Activated CD4-positive, CD25-positive, alpha-beta regulatory T cell (primary cell): Measurements from ENCODE around the gene FGF12.

Experiments
- DNase-seq, 4 experiments: peaks; one replicate each; lab custom pipeline; 2025; lab: John Stamatoyannopoulos, UW

FGF12 gene

GRCh38 chr3:192409838-192410683, 317.3 kb downstream of the FGF12 start:
- DNase-seq = no peak

- DNase-seq = no peak
Observed at GRCh38 chr3:192409201-192409837, 318.0 kb downstream of the FGF12 start.

GRCh38 chr3:192408647-192409200, 318.6 kb downstream of the FGF12 start:
- no peak for DNase-seq

GRCh38 chr3:192408007-192408646, 319.2 kb downstream of the FGF12 start:
- DNase-seq = no peak

GRCh38 chr3:192399767-192400166, 327.6 kb downstream of the FGF12 start:
- DNase-seq = no peak

GRCh38 chr3:192397012-192397411, 330.3 kb downstream of the FGF12 start:
- DNase-seq = no peak

GRCh38 chr3:192395506-192395905, 331.8 kb downstream of the FGF12 start:
- DNase-seq = no peak

GRCh38 chr3:192392986-192393385, 334.4 kb downstream of the FGF12 start:
- no peak for DNase-seq

GRCh38 chr3:192382861-192383260, 344.5 kb downstream of the FGF12 start:
- no peak for DNase-seq

- DNase-seq = no peak
Observed at GRCh38 chr3:192373586-192373985, 353.8 kb downstream of the FGF12 start.

- no peak for DNase-seq
Observed at GRCh38 chr3:192373032-192373431, 354.3 kb downstream of the FGF12 start.

- DNase-seq = no peak
Observed at GRCh38 chr3:192372616-192373015, 354.7 kb downstream of the FGF12 start.

GRCh38 chr3:192371870-192372400, 355.4 kb downstream of the FGF12 start:
- no peak for DNase-seq

GRCh38 chr3:192367616-192368015, 359.7 kb downstream of the FGF12 start:
- DNase-seq = no peak

GRCh38 chr3:192366916-192367315, 360.4 kb downstream of the FGF12 start:
- DNase-seq = no peak

- DNase-seq = no peak
Observed at GRCh38 chr3:192365571-192365970, 361.8 kb downstream of the FGF12 start.

- no peak for DNase-seq
Observed at GRCh38 chr3:192364316-192364715, 363.0 kb downstream of the FGF12 start.

GRCh38 chr3:192354687-192355086, 372.7 kb downstream of the FGF12 start:
- no peak for DNase-seq

- no peak for DNase-seq
Observed at GRCh38 chr3:192352142-192352541, 375.2 kb downstream of the FGF12 start.

- DNase-seq = no peak
Observed at GRCh38 chr3:192351441-192351840, 375.9 kb downstream of the FGF12 start.

GRCh38 chr3:192340031-192340430, 387.3 kb downstream of the FGF12 start:
- DNase-seq = no peak

- DNase-seq = no peak
Observed at GRCh38 chr3:192339214-192339613, 388.1 kb downstream of the FGF12 start.
